SU-DHL-6 (cell line): Measurements from ENCODE around the gene BCL2L1.

Experiments
- EZH2phosphoT487 ChIP-seq: fragments of 200-600 bp; sonication (generic), shearing (Covaris generic); conservative IDR thresholded peaks from 2 replicates; pipeline ENCODE4 v1.6.1; 2018; ENCODE audit warnings: mild to moderate bottlenecking, antibody characterized with exemption, low read length, moderate library complexity, mixed read lengths
- TF ChIP-seq, protein P1 (sequence below): fragments of 200-600 bp; sonication (generic); IDR thresholded peaks from one replicate; pipeline ENCODE4 v1.5.1; 2017; ENCODE audit warnings: antibody characterized with exemption, mild to moderate bottlenecking, low read length, moderate library complexity; ENCODE audit not compliant: insufficient read depth, poor library complexity, severe bottlenecking

DNA sequence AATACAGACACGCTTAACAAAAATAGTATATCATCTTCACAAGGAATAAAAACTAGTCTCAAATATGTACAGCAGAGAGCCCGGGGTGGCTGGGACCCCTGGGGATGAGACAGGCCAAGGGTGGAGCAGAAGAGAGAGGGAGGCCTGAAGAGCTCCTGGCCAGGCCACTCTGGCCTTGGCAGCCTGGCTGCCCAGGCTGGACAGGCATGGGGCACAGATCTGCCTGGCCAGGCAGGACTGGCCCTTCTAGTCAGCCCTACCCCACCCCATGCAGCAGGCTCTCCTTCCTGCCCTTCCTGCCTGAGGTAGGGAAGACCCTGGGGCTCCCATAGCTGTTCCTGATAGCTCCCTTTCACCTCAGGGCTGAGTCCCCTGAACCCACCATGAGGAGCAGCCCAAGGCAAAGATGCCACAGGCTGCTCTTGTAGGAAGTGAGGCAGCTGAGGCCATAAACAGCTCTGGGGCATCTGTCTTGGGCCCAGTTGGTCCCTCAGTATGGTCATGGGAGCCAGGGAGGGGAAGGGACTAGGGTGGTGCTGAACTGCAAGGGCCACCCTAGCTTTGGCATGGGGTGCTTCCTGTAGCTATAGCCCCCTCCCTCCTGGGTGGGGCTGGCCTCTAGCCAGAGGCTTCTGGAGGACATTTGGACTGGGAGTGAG, 57.8 kb downstream of the BCL2L1 start:
- TF ChIP-seq, protein P1, sequence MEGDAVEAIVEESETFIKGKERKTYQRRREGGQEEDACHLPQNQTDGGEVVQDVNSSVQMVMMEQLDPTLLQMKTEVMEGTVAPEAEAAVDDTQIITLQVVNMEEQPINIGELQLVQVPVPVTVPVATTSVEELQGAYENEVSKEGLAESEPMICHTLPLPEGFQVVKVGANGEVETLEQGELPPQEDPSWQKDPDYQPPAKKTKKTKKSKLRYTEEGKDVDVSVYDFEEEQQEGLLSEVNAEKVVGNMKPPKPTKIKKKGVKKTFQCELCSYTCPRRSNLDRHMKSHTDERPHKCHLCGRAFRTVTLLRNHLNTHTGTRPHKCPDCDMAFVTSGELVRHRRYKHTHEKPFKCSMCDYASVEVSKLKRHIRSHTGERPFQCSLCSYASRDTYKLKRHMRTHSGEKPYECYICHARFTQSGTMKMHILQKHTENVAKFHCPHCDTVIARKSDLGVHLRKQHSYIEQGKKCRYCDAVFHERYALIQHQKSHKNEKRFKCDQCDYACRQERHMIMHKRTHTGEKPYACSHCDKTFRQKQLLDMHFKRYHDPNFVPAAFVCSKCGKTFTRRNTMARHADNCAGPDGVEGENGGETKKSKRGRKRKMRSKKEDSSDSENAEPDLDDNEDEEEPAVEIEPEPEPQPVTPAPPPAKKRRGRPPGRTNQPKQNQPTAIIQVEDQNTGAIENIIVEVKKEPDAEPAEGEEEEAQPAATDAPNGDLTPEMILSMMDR = no peak
- no peak for TF ChIP-seq EZH2phosphoT487
